Activated naive CD4-positive, alpha-beta T cell treated with anti-CD3 and anti-CD28 coated beads for 36 hours (primary cell): ENCODE results near the gene CGGBP1. TPM values are rescaled to one million over a fixed set of nuclear protein-coding genes. Genes with fewer than 3 reads are reported as not detected.
A peak's percentile ranks its signal among the peaks of the same experiment; 100 is the strongest.

Source experiments
- CTCF ChIA-PET: fragments of 350-600 bp; sonication (Branson Sonifier 250); formaldehyde crosslinking; loops from one replicate; lab custom pipeline; 2021; ENCODE audit warnings: antibody characterized with exemption; lab: Charles Lee
- DNase-seq: peaks from one replicate; pipeline ENCODE4 v3.0.0-alpha.2; 2020
- H3K27ac Mint-ChIP-seq: one replicate; pipeline ENCODE4 v1.8.0; 2021; ENCODE audit warnings: mild to moderate bottlenecking, mixed read lengths
- H3K27me3 Mint-ChIP-seq: one replicate; pipeline ENCODE4 v1.8.0; 2021; ENCODE audit warnings: low read depth, mixed read lengths
- H3K36me3 Mint-ChIP-seq: one replicate; pipeline ENCODE4 v1.8.0; 2021; ENCODE audit warnings: low read depth, mixed read lengths
- H3K4me1 Mint-ChIP-seq: one replicate; pipeline ENCODE4 v1.8.0; 2021; ENCODE audit warnings: low read depth, mixed read lengths
- H3K4me3 Mint-ChIP-seq: one replicate; pipeline ENCODE4 v1.8.0; 2021; ENCODE audit warnings: mild to moderate bottlenecking, moderate library complexity, mixed read lengths
- H3K9me3 Mint-ChIP-seq: one replicate; pipeline ENCODE4 v1.8.0; 2021; ENCODE audit warnings: mixed read lengths
- intact Hi-C: fragments of 100-400 bp; cut with micrococcal nuclease; formaldehyde crosslinking; loops from one replicate; pipeline ENCODE4 v1.15.1; 2023
- total RNA-seq, 2 experiments: library from RNA; stranded (reverse); gene quantifications; one replicate each; pipeline ENCODE4 v1.2.3, GENCODE V29; 2021

The CGGBP1 gene
- total RNA-seq, 2 experiments from 2014 or later: 91.9 to 94.0 TPM

- Mint-ChIP-seq H3K4me3 (no peak overlapping the region), H3K27ac (no peak overlapping the region), H3K27me3 (no peaks in the 10 kb centered on the region), H3K36me3 (no peaks in the 10 kb centered on the region), H3K4me1 (no peaks in the 10 kb centered on the region), H3K9me3 (no peaks in the 10 kb centered on the region)
- intact Hi-C loops: loop anchor here (1.0 to 10.0 kb wide), 6 partner anchors 103 to 1228 kb away; no protein-coding TSS in a partner anchor
- peak; percentile 7 for DNase-seq
- CTCF ChIA-PET: interaction anchor here (0.6 to 2.0 kb wide), 13 partner anchors 8 to 705 kb away, joined by 3 to 12 read pairs (median 4); no protein-coding TSS in a partner anchor
Measured at GRCh38 chr3:88003115-88003755, 55.6 kb downstream of the CGGBP1 start.

- peaks cover 6% of the 10 kb centered on the region for H3K4me1 Mint-ChIP-seq
- intact Hi-C loops: loop anchor here (2.0 to 10.0 kb wide), 2 partner anchors 498 to 1228 kb away; no protein-coding TSS in a partner anchor
- CTCF ChIA-PET: interaction anchor here (0.6 to 2.0 kb wide), 14 partner anchors 9 to 704 kb away, joined by 3 to 12 read pairs (median 4); no protein-coding TSS in a partner anchor
- H3K9me3 Mint-ChIP-seq: no peaks in the 10 kb centered on the region
- DNase-seq: no peak
- H3K36me3 Mint-ChIP-seq: no peaks in the 10 kb centered on the region
- H3K27ac Mint-ChIP-seq: no peak overlapping the region
- H3K27me3 Mint-ChIP-seq: no peaks in the 10 kb centered on the region
- H3K4me3 Mint-ChIP-seq: no peak overlapping the region
Measured at GRCh38 chr3:88002448-88002847, 56.4 kb downstream of the CGGBP1 start.

Other genes with a start within 250 kb of the CGGBP1 start
- gene ZNF654, start 250 bp upstream of the CGGBP1 start, total RNA-seq: 10 to 100 TPM; 17.8 to 18.8 TPM
- 10 to 100 TPM; 16.0 to 16.7 TPM for gene C3orf38, start 91.0 kb upstream of the CGGBP1 start, total RNA-seq